GM12878 (cell line): ENCODE measurements around the gene TECR. TPM values are rescaled to one million over a fixed set of nuclear protein-coding genes. Genes with fewer than 3 reads are reported as not detected.
A peak's percentile ranks its signal among the peaks of the same experiment; 100 is the strongest.

Experiments used
- ATAC-seq: fragments of 200-7000 bp; cut with Tn5 transposase; 3 replicates; pipeline ENCODE4 v1.9.1; 2020; ENCODE audit warnings: mild to moderate bottlenecking, moderate library complexity
- BruUV-seq: library from RNA; stranded (reverse); fragments of 400-500 nt; replicated peaks from 2 replicates; lab custom pipeline; 2021; lab: Mats Ljungman, UMichigan
- CTCF ChIA-PET: fragments of 300-600 bp; sonication (Branson Sonifier 250); formaldehyde crosslinking; extraction: SDS; loops from one replicate; lab custom pipeline; 2021; ENCODE audit warnings: inconsistent platforms; lab: Yijun Ruan, JAX
- POLR2A ChIA-PET: fragments of 350-600 bp; formaldehyde crosslinking; extraction: SDS; loops from one replicate; lab custom pipeline; 2021; ENCODE audit warnings: inconsistent platforms; lab: Charles Lee
- RAD21 ChIA-PET: fragments of 300-600 bp; sonication (Branson Sonifier 250); formaldehyde crosslinking; loops from one replicate; lab custom pipeline; 2023; ENCODE audit warnings: antibody characterized with exemption; ENCODE audit not compliant: unreplicated experiment; lab: Charles Lee
- SMC1A ChIA-PET: fragments of 300-600 bp; sonication (Branson Sonifier 250); formaldehyde crosslinking; loops from one replicate; lab custom pipeline; 2023; ENCODE audit not compliant: unreplicated experiment, uncharacterized antibody; lab: Charles Lee
- DNase-seq: peaks from one replicate; pipeline ENCODE4 v3.0.0-alpha.2; 2011; ENCODE audit warnings: low read depth, low spot score
- FAIRE-seq: peaks from 3 replicates; lab custom pipeline; 2011; peaks lifted over from hg19 to GRCh38; lab: Jason Lieb, UNC
- H2AFZ ChIP-seq: 2 replicates; pipeline ENCODE4 v1.6.0; 2011; ENCODE audit warnings: low read depth, low read length, control low read depth; ENCODE audit not compliant: control insufficient read depth
- H3K27ac ChIP-seq: 2 replicates; pipeline ENCODE4 v1.5.1; 2011; ENCODE audit warnings: control low read depth; ENCODE audit not compliant: control insufficient read depth, insufficient read depth
- H3K27me3 ChIP-seq, 2 experiments: replicated peaks in 1 of 2; 2 replicates each; pipeline versions ENCODE4 v1.6.0 to v1.6.1; 2011; ENCODE audit warnings: low read length in 1 of 2; ENCODE audit not compliant: control insufficient read depth in 2 of 2, insufficient read depth in 2 of 2
- H3K36me3 ChIP-seq, 2 experiments: 2 replicates each; pipeline ENCODE4 v1.5.1; 2011; ENCODE audit warnings: low read length in 1 of 2; ENCODE audit not compliant: control insufficient read depth in 2 of 2, insufficient read depth in 2 of 2
- H3K4me1 ChIP-seq: 2 replicates; pipeline ENCODE4 v1.6.1; 2011; ENCODE audit warnings: mild to moderate bottlenecking, low read length, moderate library complexity, mixed read lengths; ENCODE audit not compliant: control insufficient read depth, insufficient read depth
- H3K4me2 ChIP-seq: 2 replicates; pipeline ENCODE4 v1.6.0; 2011; ENCODE audit warnings: control low read depth; ENCODE audit not compliant: control insufficient read depth, insufficient read depth
- H3K4me3 ChIP-seq: fragments of 200-600 bp; sonication (generic); 2 replicates; pipeline ENCODE4 v1.5.1; 2016
- H3K79me2 ChIP-seq: 2 replicates; pipeline ENCODE4 v1.6.0; 2011; ENCODE audit warnings: low read length; ENCODE audit not compliant: control insufficient read depth, insufficient read depth
- H3K9ac ChIP-seq: 2 replicates; pipeline ENCODE4 v1.8.0; 2011; ENCODE audit warnings: low read length, control low read depth, mixed read lengths; ENCODE audit not compliant: control insufficient read depth, insufficient read depth
- H3K9me3 ChIP-seq: replicated peaks from 3 replicates; pipeline ENCODE4 v1.5.1; 2011; ENCODE audit warnings: mild to moderate bottlenecking, low read length; ENCODE audit not compliant: control insufficient read depth, insufficient read depth
- H4K20me1 ChIP-seq: 2 replicates; pipeline ENCODE4 v1.6.0; 2011; ENCODE audit not compliant: control insufficient read depth, insufficient read depth
- BCLAF1 ChIP-seq: fragments of 450-650 bp; IDR thresholded peaks from 2 replicates; pipeline ENCODE4 v1.6.1; 2017; ENCODE audit warnings: antibody characterized with exemption, mild to moderate bottlenecking, moderate library complexity
- CBFB ChIP-seq: IDR thresholded peaks from 2 replicates; pipeline ENCODE4 v1.6.1; 2016; ENCODE audit warnings: antibody characterized with exemption, low read depth
- CEBPB ChIP-seq, 2 experiments: fragments of 150-350 bp in 1 of 2; IDR thresholded peaks; 2 replicates each; pipeline ENCODE4 v1.6.1; 2012 to 2014; ENCODE audit warnings: low read depth in 2 of 2, low read length in 2 of 2, borderline replicate concordance in 1 of 2, inconsistent platforms in 1 of 2
- FOS ChIP-seq: IDR thresholded peaks from 3 replicates; pipeline ENCODE4 v1.6.1; 2011; ENCODE audit warnings: borderline replicate concordance; ENCODE audit not compliant: insufficient read length; ENCODE audit errors: extremely low read depth
- HCFC1 ChIP-seq: fragments of 150-350 bp; IDR thresholded peaks from 2 replicates; pipeline ENCODE4 v1.6.1; 2014; ENCODE audit warnings: low read length
- HDAC6 ChIP-seq: fragments of 200-600 bp; sonication (generic); IDR thresholded peaks from one replicate; pipeline ENCODE4 v1.8.0; 2017; ENCODE audit warnings: antibody characterized with exemption; ENCODE audit not compliant: unreplicated experiment
- HDGF ChIP-seq: fragments of 450-650 bp; IDR thresholded peaks from 2 replicates; pipeline ENCODE4 v1.6.1; 2016; ENCODE audit warnings: antibody characterized with exemption
- IRF4 ChIP-seq: IDR thresholded peaks from 2 replicates; pipeline ENCODE4 v1.6.1; 2011; ENCODE audit warnings: low read depth, low read length
- MEF2A ChIP-seq: IDR thresholded peaks from 2 replicates; pipeline ENCODE4 v1.6.1; 2011; ENCODE audit warnings: low read depth, mild to moderate bottlenecking, low read length, moderate library complexity; ENCODE audit not compliant: insufficient read depth
- RB1 ChIP-seq: fragments of 450-650 bp; formaldehyde crosslinking; IDR thresholded peaks from 2 replicates; pipeline ENCODE4 v1.6.1; 2017; ENCODE audit warnings: mild to moderate bottlenecking, borderline replicate concordance
- SMC3 ChIP-seq: IDR thresholded peaks from 2 replicates; pipeline ENCODE4 v1.6.1; 2011; ENCODE audit warnings: low read length, improper control_type of control experiment, borderline replicate concordance
- USF2 ChIP-seq: IDR thresholded peaks from 2 replicates; pipeline ENCODE4 v1.6.1; 2011; ENCODE audit warnings: low read depth, low read length, improper control_type of control experiment, borderline replicate concordance
- ZBTB4 ChIP-seq: fragments of 450-650 bp; formaldehyde crosslinking; IDR thresholded peaks from 2 replicates; pipeline ENCODE4 v1.4.0; 2022; ENCODE audit warnings: mild to moderate bottlenecking, moderate library complexity
- ZSCAN29 ChIP-seq: fragments of 450-650 bp; IDR thresholded peaks from 2 replicates; pipeline ENCODE4 v1.6.1; 2017; ENCODE audit warnings: mild to moderate bottlenecking, moderate library complexity
- WGBS: methylation state at CpG from one replicate; pipeline ENCODE4 v1.1.6; 2016; ENCODE audit warnings: low lambda C conversion rate; ENCODE audit not compliant: insufficient replicate concordance, insufficient coverage; ENCODE audit errors: missing lambda C conversion rate; 5-methylcytosine and 5-hydroxymethylcytosine counted together
- in situ Hi-C: fragments of 300-500 bp; cut with MboI; formaldehyde crosslinking; loops from 9 replicates; pipeline ENCODE4 v1.14.3; 2018; ENCODE audit warnings: mixed read lengths
- intact Hi-C: fragments of 100-400 bp; cut with micrococcal nuclease; formaldehyde crosslinking; loops from one replicate; pipeline ENCODE4 v1.14.2; 2022; ENCODE audit not compliant: unreplicated experiment
- polyA plus RNA-seq, 11 experiments: library from polyadenylated mRNA; depleted of rRNA in 4 of 11; unstranded in 6 of 11; stranded (reverse) in 5 of 11; fragments of >200 nt; fragmentation: Nextera tagmentation in 4 of 11; fragmentation: Illumina TruSeq in 1 of 11; extraction: Ambion mirVana in 4 of 11; extraction: Trizol in 1 of 11; gene quantifications; 1 replicate in 1 of 11; 2 replicates in 10 of 11; pipeline versions ENCODE4 v1.2.1 to v1.2.3, GENCODE V29; 2011 to 2016; ENCODE audit warnings: inconsistent platforms in 2 of 11, missing spikeins in 2 of 11, low read depth in 1 of 11
- total RNA-seq, 4 experiments: library from RNA; depleted of rRNA in 3 of 4; stranded (reverse); fragments of >200 nt in 3 of 4; fragmentation: Illumina TruSeq in 1 of 4; extraction: Trizol in 1 of 4; gene quantifications; 2 replicates each; pipeline versions ENCODE4 v1.2.1 to v1.2.3, GENCODE V29; 2013 to 2021

The TECR gene
- total and polyA plus RNA-seq, 10 of the 15 experiments (the other 5 are each of a cell fraction or from before 2014, with no cell fraction given): 9.6 to 157 (median 64.2) TPM

GRCh38 chr19:14494910-14495671 is 34.3 kb upstream of the TECR start:
- Histone ChIP-seq H3K4me2 (peak overlapping the region; percentile 89), H3K79me2 (no peaks in the 10 kb centered on the region), H3K36me3 (no peaks in the 10 kb centered on the region), H3K4me3 (peak overlapping the region; percentile 80), H3K9ac (peak overlapping the region; percentile 47; the same call in 1 of the 2 replicates), H3K27ac (no peak overlapping the region), H3K9me3 (no peaks in the 10 kb centered on the region), H2AFZ (peak overlapping the region; percentile 45)
- DNase-seq: no peak
- ATAC-seq: no peak; the same call in 2 of the 3 replicates
- no peak for FAIRE-seq
- ChIA-PET SMC1A (interaction anchor here (0.6 kb wide), 1 partner anchor 172 kb away, joined by 3 read pairs; no protein-coding TSS in a partner anchor), POLR2A (interaction anchor here (1.0 kb wide), 1 partner anchor 23 kb away, joined by 3 read pairs; the partner anchor contains the start of gene DNAJB1)
- TF ChIP-seq IRF4: no peak
- TF ChIP-seq USF2: no peak
- no peak for TF ChIP-seq CEBPB (IDR thresholded peaks at IDR 0.05; ENCODE audit: borderline replicate concordance in 1 of 2, low read depth in 2 of 2, low read length in 2 of 2)
- no peak for TF ChIP-seq RB1
- TF ChIP-seq ZBTB4 (CRISPR knock-in tag): no peak
- TF ChIP-seq CBFB: no peak
- no peak for TF ChIP-seq BCLAF1
- TF ChIP-seq HDGF: no peak
- TF ChIP-seq SMC3: no peak
- no peak for TF ChIP-seq HDAC6
- TF ChIP-seq HCFC1: no peak
- no peak for TF ChIP-seq MEF2A
- no peak for TF ChIP-seq ZSCAN29
- TF ChIP-seq FOS: no peak
- TF ChIP-seq, all 136 proteins: peak for 0
- RAD21 ChIA-PET: interaction anchor here (0.6 to 1.2 kb wide), 2 partner anchors 359 to 623 kb away, joined by 3 to 4 read pairs; partner anchors contain the start of gene ASF1B
- no peaks in the 10 kb centered on the region for H3K27me3 ChIP-seq
- intact Hi-C loops (no loop called here), in situ Hi-C loops (no loop called here)
- CTCF ChIA-PET: interaction anchor here (0.5 to 2.1 kb wide), 7 partner anchors 9 to 365 kb away, joined by 3 to 10 read pairs (median 5); partner anchors contain the start of gene ASF1B
- WGBS: 40% methylated on average over 12 of the region's 14 CpGs
- H3K4me1 ChIP-seq: peaks cover 2% of the 10 kb centered on the region; the same call in 1 of the 2 replicates
- no TSS peak for BruUV-seq
- H4K20me1 ChIP-seq: no peaks in the 10 kb centered on the region
